Esophagus (tissue), 2 donors: ENCODE data around the gene KLB. TPM values are rescaled to one million over a fixed set of nuclear protein-coding genes. Genes with fewer than 3 reads are reported as not detected.

Source experiments
- H3K27ac ChIP-seq, 2 donors: one replicate each; pipeline ENCODE4 v1.5.1; 2013; ENCODE audit warnings: low read depth in 2 of 2, mild to moderate bottlenecking in 2 of 2, inconsistent platforms in 1 of 2, low read length in 1 of 2, moderate library complexity in 1 of 2
- H3K27me3 ChIP-seq, 2 donors: one replicate each; pipeline ENCODE4 v1.6.1; 2013; ENCODE audit warnings: low read length in 2 of 2, control low read depth in 1 of 2, mild to moderate bottlenecking in 1 of 2; ENCODE audit not compliant: insufficient read depth in 2 of 2, control insufficient read depth in 1 of 2
- H3K36me3 ChIP-seq, 2 donors: one replicate each; pipeline ENCODE4 v1.6.1; 2013; ENCODE audit warnings: low read length in 1 of 2; ENCODE audit not compliant: control insufficient read depth in 2 of 2, insufficient read depth in 2 of 2
- H3K4me1 ChIP-seq, 2 donors: one replicate each; pipeline ENCODE4 v1.6.1; 2013; ENCODE audit warnings: low read length in 1 of 2; ENCODE audit not compliant: control insufficient read depth in 2 of 2, insufficient read depth in 2 of 2
- H3K4me3 ChIP-seq, 2 donors: one replicate each; pipeline ENCODE4 v1.5.1; 2013; ENCODE audit warnings: low read length in 2 of 2, mild to moderate bottlenecking in 2 of 2, low read depth in 1 of 2, moderate library complexity in 1 of 2
- H3K9me3 ChIP-seq, 2 donors: one replicate each; pipeline ENCODE4 v1.6.1; 2013; ENCODE audit warnings: mild to moderate bottlenecking in 2 of 2, low read depth in 1 of 2, low read length in 1 of 2, moderate library complexity in 1 of 2; ENCODE audit not compliant: control insufficient read depth in 2 of 2, insufficient read depth in 1 of 2
- WGBS, 2 donors: extraction: QIAGEN DNeasy Blood & Tissue Kit; methylation state at CpG; one replicate each; pipeline ENCODE4 v1.1.7; 2013; 5-methylcytosine and 5-hydroxymethylcytosine counted together
- polyA plus RNA-seq, 2 donors: library from polyadenylated mRNA; stranded (reverse); fragments of 200-250 nt; gene quantifications; one replicate each; pipeline ENCODE4 v1.2.3, GENCODE V29; 2013
- donor health status: healthy with polysubstance abuse.
- donor health status: Bipolar disorder and iron deficiency.

Gene KLB
- polyA plus RNA-seq, 2 donors: 0.41 to 0.61 TPM

DNA sequence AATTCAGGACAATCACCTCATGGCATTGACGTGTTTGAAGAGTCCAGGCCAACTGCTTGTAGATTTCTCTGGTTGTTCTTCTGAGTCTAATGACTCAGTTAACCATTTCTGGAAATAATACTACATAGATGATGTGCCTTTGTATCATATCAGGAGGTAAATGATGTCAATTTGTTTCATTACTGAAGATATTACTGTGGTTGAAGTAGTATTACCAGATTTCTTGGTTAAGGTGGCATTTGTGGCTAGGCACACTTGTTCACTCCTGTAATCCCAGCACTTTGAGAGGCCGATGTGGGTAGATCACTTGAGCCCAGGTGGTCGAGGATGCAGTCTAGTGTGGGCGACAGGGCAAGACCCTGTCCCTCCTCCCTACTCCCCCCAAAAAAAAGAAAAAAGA lies 36.3 kb downstream of the KLB start:
- Histone ChIP-seq H3K4me3 (no peak overlapping the region), H3K4me1 (peaks cover 0 to 14% of the 10 kb centered on the region in 2 donors), H3K9me3 (no peaks in the 10 kb centered on the region), H3K27me3 (no peaks in the 10 kb centered on the region), H3K36me3 (no peaks in the 10 kb centered on the region), H3K27ac (no peak overlapping the region)
- WGBS, 2 donors: 68 to 72% methylated on average over 4 of the region's 4 CpGs

DNA sequence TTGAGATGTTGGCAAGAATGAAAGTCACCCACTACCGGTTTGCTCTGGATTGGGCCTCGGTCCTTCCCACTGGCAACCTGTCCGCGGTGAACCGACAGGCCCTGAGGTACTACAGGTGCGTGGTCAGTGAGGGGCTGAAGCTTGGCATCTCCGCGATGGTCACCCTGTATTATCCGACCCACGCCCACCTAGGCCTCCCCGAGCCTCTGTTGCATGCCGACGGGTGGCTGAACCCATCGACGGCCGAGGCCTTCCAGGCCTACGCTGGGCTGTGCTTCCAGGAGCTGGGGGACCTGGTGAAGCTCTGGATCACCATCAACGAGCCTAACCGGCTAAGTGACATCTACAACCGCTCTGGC lies 39.7 kb downstream of the KLB start:
- H3K4me3 ChIP-seq: peak overlapping the region in 1 of 2 donors; percentile 64
- H3K36me3 ChIP-seq: peaks cover 2% of the 10 kb centered on the region in 2 donors
- no peaks in the 10 kb centered on the region for H3K9me3 ChIP-seq
- peak overlapping the region; percentile 57 to 86 for H3K27ac ChIP-seq
- H3K4me1 ChIP-seq: peaks cover 0 to 14% of the 10 kb centered on the region in 2 donors
- no peaks in the 10 kb centered on the region for H3K27me3 ChIP-seq
- WGBS, 2 donors: 78 to 80% methylated on average over 20 of the region's 20 CpGs

DNA sequence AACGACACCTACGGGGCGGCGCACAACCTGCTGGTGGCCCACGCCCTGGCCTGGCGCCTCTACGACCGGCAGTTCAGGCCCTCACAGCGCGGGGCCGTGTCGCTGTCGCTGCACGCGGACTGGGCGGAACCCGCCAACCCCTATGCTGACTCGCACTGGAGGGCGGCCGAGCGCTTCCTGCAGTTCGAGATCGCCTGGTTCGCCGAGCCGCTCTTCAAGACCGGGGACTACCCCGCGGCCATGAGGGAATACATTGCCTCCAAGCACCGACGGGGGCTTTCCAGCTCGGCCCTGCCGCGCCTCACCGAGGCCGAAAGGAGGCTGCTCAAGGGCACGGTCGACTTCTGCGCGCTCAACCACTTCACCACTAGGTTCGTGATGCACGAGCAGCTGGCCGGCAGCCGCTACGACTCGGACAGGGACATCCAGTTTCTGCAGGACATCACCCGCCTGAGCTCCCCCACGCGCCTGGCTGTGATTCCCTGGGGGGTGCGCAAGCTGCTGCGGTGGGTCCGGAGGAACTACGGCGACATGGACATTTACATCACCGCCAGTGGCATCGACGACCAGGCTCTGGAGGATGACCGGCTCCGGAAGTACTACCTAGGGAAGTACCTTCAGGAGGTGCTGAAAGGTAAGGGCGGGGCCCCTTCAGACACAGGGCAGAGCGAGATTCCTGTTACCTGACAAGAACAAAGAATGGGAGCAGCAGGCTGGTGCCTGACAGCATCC lies 40.3 kb downstream of the KLB start:
- H3K36me3 ChIP-seq: peaks cover 2 to 5% of the 10 kb centered on the region in 2 donors
- 6 to 13% methylated on average over 61 of the region's 61 CpGs for WGBS, 2 donors
- peak overlapping the region; percentile 87 to 95 for H3K27ac ChIP-seq
- peak overlapping the region; percentile 64 to 65 for H3K4me3 ChIP-seq
- no peaks in the 10 kb centered on the region for H3K9me3 ChIP-seq
- peaks cover 0 to 14% of the 10 kb centered on the region in 2 donors for H3K4me1 ChIP-seq
- H3K27me3 ChIP-seq: no peaks in the 10 kb centered on the region

- peaks cover 0 to 14% of the 10 kb centered on the region in 2 donors for H3K4me1 ChIP-seq
- 55 to 63% methylated on average over 2 of the region's 2 CpGs for WGBS, 2 donors
- peaks cover 10 to 15% of the 10 kb centered on the region in 2 donors for H3K36me3 ChIP-seq
- no peaks in the 10 kb centered on the region for H3K27me3 ChIP-seq
- no peak overlapping the region for H3K27ac ChIP-seq
- H3K9me3 ChIP-seq: no peaks in the 10 kb centered on the region
- H3K4me3 ChIP-seq: no peak overlapping the region
Measured at GRCh38 chr4:39450618-39451017, 43.9 kb downstream of the KLB start.

GRCh38 chr4:39451423-39452023 lies 44.8 kb downstream of the KLB start:
- Histone ChIP-seq H3K27ac (no peak overlapping the region), H3K27me3 (no peaks in the 10 kb centered on the region), H3K9me3 (no peaks in the 10 kb centered on the region), H3K4me1 (peaks cover 0 to 8% of the 10 kb centered on the region in 2 donors), H3K4me3 (no peak overlapping the region), H3K36me3 (peaks cover 10 to 15% of the 10 kb centered on the region in 2 donors)
- WGBS, 2 donors: 87 to 89% methylated on average over 6 of the region's 6 CpGs

DNA sequence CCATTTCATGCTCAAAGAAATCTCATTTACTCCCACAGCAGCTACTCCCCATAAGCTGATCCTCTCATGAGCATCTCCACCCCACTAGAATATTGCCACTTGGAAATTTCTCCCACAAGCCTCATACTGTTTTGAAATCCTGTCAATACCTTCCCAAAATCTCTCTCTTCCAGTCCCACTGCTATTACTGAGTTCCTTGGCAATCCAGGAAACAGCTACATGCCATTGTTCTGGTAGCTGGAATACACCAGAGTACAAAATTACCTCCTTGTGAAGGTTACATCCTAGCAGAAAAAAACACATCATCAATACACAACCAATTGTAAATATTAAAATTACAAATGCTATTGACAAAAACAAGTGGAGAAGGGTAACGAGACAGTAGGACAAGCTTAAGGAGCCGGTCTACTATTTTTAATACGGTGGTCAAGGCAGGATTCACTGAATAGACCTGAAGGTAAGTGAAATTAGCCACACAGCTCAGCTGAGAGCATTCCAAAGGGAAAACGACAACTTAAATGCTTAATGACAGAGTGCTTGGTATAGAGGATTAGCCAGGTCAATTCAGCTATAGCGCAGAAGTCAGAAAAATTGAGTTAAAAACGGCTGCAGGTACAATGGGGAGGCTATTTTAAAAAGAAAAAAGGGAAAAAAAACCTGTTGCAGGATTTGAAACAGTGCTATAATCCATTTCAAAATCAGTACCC lies 45.6 kb downstream of the KLB start:
- 87% methylated on average over 6 of the region's 6 CpGs for WGBS, 2 donors
- H3K4me1 ChIP-seq: peaks cover 0 to under 1% of the 10 kb centered on the region in 2 donors
- H3K4me3 ChIP-seq: no peak overlapping the region
- H3K27me3 ChIP-seq: no peaks in the 10 kb centered on the region
- H3K27ac ChIP-seq: no peak overlapping the region
- H3K36me3 ChIP-seq: peaks cover 10 to 18% of the 10 kb centered on the region in 2 donors
- no peaks in the 10 kb centered on the region for H3K9me3 ChIP-seq

GRCh38 chr4:39452860-39453587 lies 46.3 kb downstream of the KLB start:
- Histone ChIP-seq H3K27me3 (no peaks in the 10 kb centered on the region), H3K4me1 (no peaks in the 10 kb centered on the region), H3K27ac (no peak overlapping the region), H3K36me3 (peaks cover 10 to 18% of the 10 kb centered on the region in 2 donors), H3K4me3 (no peak overlapping the region), H3K9me3 (no peaks in the 10 kb centered on the region)
- 84 to 87% methylated on average over 11 of the region's 11 CpGs for WGBS, 2 donors

GRCh38 chr4:39453738-39454137 lies 47.0 kb downstream of the KLB start:
- WGBS, 2 donors: 78 to 79% methylated on average over 2 of the region's 2 CpGs
- H3K4me1 ChIP-seq: no peaks in the 10 kb centered on the region
- no peak overlapping the region for H3K4me3 ChIP-seq
- H3K27ac ChIP-seq: no peak overlapping the region
- peaks cover 10 to 18% of the 10 kb centered on the region in 2 donors for H3K36me3 ChIP-seq
- no peaks in the 10 kb centered on the region for H3K9me3 ChIP-seq
- no peaks in the 10 kb centered on the region for H3K27me3 ChIP-seq

DNA sequence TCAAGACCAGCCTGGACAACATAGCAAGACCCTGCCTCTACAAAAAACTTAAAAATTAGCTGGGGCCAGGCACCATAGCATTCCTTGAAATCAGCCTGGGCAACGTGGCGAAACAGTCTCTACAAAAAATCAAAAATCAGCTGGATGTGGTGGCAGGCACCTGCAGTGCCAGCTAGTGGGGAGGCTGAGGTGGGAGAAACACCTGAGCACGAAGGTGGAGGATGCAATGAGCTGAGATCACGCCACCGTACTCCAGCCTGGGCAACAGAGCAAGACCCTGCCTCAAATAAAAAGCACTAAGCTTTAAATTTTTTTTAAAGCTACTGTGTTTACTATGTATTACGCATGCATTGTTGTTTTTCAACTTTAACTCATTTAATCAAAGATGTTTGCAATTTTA lies 48.8 kb downstream of the KLB start:
- H3K9me3 ChIP-seq: no peaks in the 10 kb centered on the region
- H3K4me3 ChIP-seq: no peak overlapping the region
- peaks cover 10 to 18% of the 10 kb centered on the region in 2 donors for H3K36me3 ChIP-seq
- no peaks in the 10 kb centered on the region for H3K4me1 ChIP-seq
- WGBS, 2 donors: 91% methylated on average over 6 of the region's 6 CpGs
- no peak overlapping the region for H3K27ac ChIP-seq
- H3K27me3 ChIP-seq: no peaks in the 10 kb centered on the region
